ENCODE measurements around the gene BNC2.
"Not testable (repeated sequence)": the region's sequence is repeated elsewhere in the genome, so short reads cannot be mapped to it uniquely, and the experiment has no call there.

Gene BNC2

GRCh38 chr9:16516891-16517290 lies 353.6 kb downstream of the BNC2 start:
- DNase-seq (ENCODE audit: low read depth in 3 of 3, low spot score in 1 of 3), result no peak

- no peak for DNase-seq (ENCODE audit: low read depth in 3 of 3, low spot score in 1 of 3)
Measured at GRCh38 chr9:16515879-16516301, 354.6 kb downstream of the BNC2 start.

- DNase-seq (ENCODE audit: low read depth in 3 of 3, low spot score in 1 of 3), result no peak
Measured at GRCh38 chr9:16515207-16515606, 355.3 kb downstream of the BNC2 start.

GRCh38 chr9:16514131-16514530 lies 356.3 kb downstream of the BNC2 start:
- no peak for DNase-seq (ENCODE audit: low read depth in 3 of 3, low spot score in 1 of 3)

GRCh38 chr9:16512281-16512680 lies 358.2 kb downstream of the BNC2 start:
- DNase-seq (ENCODE audit: low read depth in 3 of 3, low spot score in 1 of 3), result no peak

GRCh38 chr9:16510482-16510881 lies 360.0 kb downstream of the BNC2 start:
- DNase-seq (ENCODE audit: low read depth in 3 of 3, low spot score in 1 of 3), result no peak

GRCh38 chr9:16509997-16510396 lies 360.5 kb downstream of the BNC2 start:
- no peak for DNase-seq (ENCODE audit: low read depth in 3 of 3, low spot score in 1 of 3)

GRCh38 chr9:16505199-16505598 lies 365.3 kb downstream of the BNC2 start:
- DNase-seq (ENCODE audit: low read depth in 3 of 3, low spot score in 1 of 3), result no peak

GRCh38 chr9:16501726-16502125 lies 368.7 kb downstream of the BNC2 start:
- DNase-seq (ENCODE audit: low read depth in 3 of 3, low spot score in 1 of 3), result no peak

GRCh38 chr9:16501141-16501540 lies 369.3 kb downstream of the BNC2 start:
- DNase-seq (ENCODE audit: low read depth in 3 of 3, low spot score in 1 of 3), result no peak

GRCh38 chr9:16500386-16500785 lies 370.1 kb downstream of the BNC2 start:
- DNase-seq (ENCODE audit: low read depth in 3 of 3, low spot score in 1 of 3), result no peak

- DNase-seq (ENCODE audit: low read depth in 3 of 3, low spot score in 1 of 3), result no peak
Measured at GRCh38 chr9:16499892-16500291, 370.6 kb downstream of the BNC2 start.

- DNase-seq (ENCODE audit: low read depth in 3 of 3, low spot score in 1 of 3), result no peak
Measured at GRCh38 chr9:16496908-16497307, 373.6 kb downstream of the BNC2 start.

GRCh38 chr9:16487915-16488314 lies 382.6 kb downstream of the BNC2 start:
- DNase-seq (ENCODE audit: low read depth in 3 of 3, low spot score in 1 of 3), result no peak

- no peak for DNase-seq (ENCODE audit: low read depth in 3 of 3, low spot score in 1 of 3)
Measured at GRCh38 chr9:16485575-16486321, 384.7 kb downstream of the BNC2 start.

GRCh38 chr9:16485160-16485559 lies 385.3 kb downstream of the BNC2 start:
- no peak for DNase-seq (ENCODE audit: low read depth in 3 of 3, low spot score in 1 of 3)

GRCh38 chr9:16484744-16485143 lies 385.7 kb downstream of the BNC2 start:
- DNase-seq (ENCODE audit: low read depth in 3 of 3, low spot score in 1 of 3), result no peak

GRCh38 chr9:16484180-16484579 lies 386.3 kb downstream of the BNC2 start:
- no peak for DNase-seq (ENCODE audit: low read depth in 3 of 3, low spot score in 1 of 3)

GRCh38 chr9:16482764-16483163 lies 387.7 kb downstream of the BNC2 start:
- DNase-seq (ENCODE audit: low read depth in 3 of 3, low spot score in 1 of 3), result no peak

GRCh38 chr9:16480584-16480983 lies 389.9 kb downstream of the BNC2 start:
- DNase-seq (ENCODE audit: low read depth in 3 of 3, low spot score in 1 of 3), result not testable (repeated sequence)

GRCh38 chr9:16475996-16476395 lies 394.5 kb downstream of the BNC2 start:
- DNase-seq (ENCODE audit: low read depth in 3 of 3, low spot score in 1 of 3), result no peak

GRCh38 chr9:16475257-16475656 lies 395.2 kb downstream of the BNC2 start:
- DNase-seq (ENCODE audit: low read depth in 3 of 3, low spot score in 1 of 3), result no peak

- DNase-seq (ENCODE audit: low read depth in 3 of 3, low spot score in 1 of 3), result no peak
Measured at GRCh38 chr9:16469184-16469583, 401.3 kb downstream of the BNC2 start.

Data from stimulated activated CD4-positive, alpha-beta T cell treated with anti-CD3 and anti-CD28 coated beads, TNF-alpha, amount 100 ng/mL, for 1 hour (primary cell).